Caco-2 (cell line): ENCODE results near the gene PXT1. TPM values are rescaled to one million over a fixed set of nuclear protein-coding genes. Genes with fewer than 3 reads are reported as not detected.

Experiments used
- BruUV-seq: library from RNA; stranded (reverse); fragments of 400-500 nt; replicated peaks from 2 replicates; lab custom pipeline; 2021; lab: Mats Ljungman, UMichigan
- CTCF ChIA-PET: fragments of 300-600 bp; sonication (Branson Sonifier 250); formaldehyde crosslinking; loops from one replicate; lab custom pipeline; 2022; ENCODE audit warnings: antibody characterized with exemption; lab: Charles Lee
- POLR2A ChIA-PET: fragments of 300-600 bp; sonication (Branson Sonifier 250); formaldehyde crosslinking; loops from one replicate; lab custom pipeline; 2022; ENCODE audit warnings: antibody characterized with exemption; lab: Charles Lee
- DNase-seq, 2 experiments: peaks; one replicate each; pipeline versions ENCODE4 v3.0.0 to v3.0.0-alpha.2; 2020 to 2022
- H3K27me3 ChIP-seq: replicated peaks from 2 replicates; pipeline ENCODE4 v1.6.0; 2011; ENCODE audit warnings: low read length; ENCODE audit not compliant: control insufficient read depth, insufficient read depth
- H3K36me3 ChIP-seq: 2 replicates; pipeline ENCODE4 v1.5.1; 2011; ENCODE audit warnings: low read length; ENCODE audit not compliant: control insufficient read depth, insufficient read depth
- H3K4me1 ChIP-seq: fragments of 250-450 bp; sonication (Bioruptor Pico); 2 replicates; pipeline ENCODE4 v1.5.1; 2020; ENCODE audit warnings: mild to moderate bottlenecking
- H3K4me3 ChIP-seq: 2 replicates; pipeline ENCODE4 v1.5.1; 2011; ENCODE audit warnings: low read depth, mild to moderate bottlenecking, control low read depth, low read length
- H3K9me3 ChIP-seq: fragments of 250-450 bp; sonication (Bioruptor Pico); 2 replicates; pipeline ENCODE4 v1.5.1; 2020; ENCODE audit warnings: mild to moderate bottlenecking, moderate library complexity
- H3K27ac Mint-ChIP-seq: one replicate; pipeline ENCODE4 v1.8.0; 2022; ENCODE audit warnings: mixed read lengths; ENCODE audit not compliant: unreplicated experiment
- H3K27me3 Mint-ChIP-seq: one replicate; pipeline ENCODE4 v1.8.0; 2022; ENCODE audit warnings: mixed read lengths; ENCODE audit not compliant: insufficient read depth, unreplicated experiment
- H3K36me3 Mint-ChIP-seq: one replicate; pipeline ENCODE4 v1.8.0; 2022; ENCODE audit warnings: mild to moderate bottlenecking, mixed read lengths; ENCODE audit not compliant: insufficient read depth, unreplicated experiment
- H3K4me1 Mint-ChIP-seq: one replicate; pipeline ENCODE4 v1.8.0; 2022; ENCODE audit warnings: low read depth, mixed read lengths; ENCODE audit not compliant: unreplicated experiment
- H3K4me3 Mint-ChIP-seq: one replicate; pipeline ENCODE4 v1.8.0; 2022; ENCODE audit warnings: mild to moderate bottlenecking, moderate library complexity, mixed read lengths; ENCODE audit not compliant: unreplicated experiment
- H3K9me3 Mint-ChIP-seq: one replicate; pipeline ENCODE4 v1.8.0; 2022; ENCODE audit warnings: mixed read lengths; ENCODE audit not compliant: unreplicated experiment
- CTCF ChIP-seq, 2 experiments: fragments of 200-600 bp in 1 of 2; IDR thresholded peaks; 1 replicate in 1 of 2; 2 replicates in 1 of 2; pipeline versions ENCODE4 v1.5.1 to v1.8.0; 2011 to 2022; ENCODE audit warnings: antibody characterized with exemption in 1 of 2, control low read depth in 1 of 2, inconsistent platforms in 1 of 2, low read depth in 1 of 2, low read length in 1 of 2, mild to moderate bottlenecking in 1 of 2, moderate library complexity in 1 of 2; ENCODE audit not compliant: insufficient read depth in 1 of 2, severe bottlenecking in 1 of 2, unreplicated experiment in 1 of 2
- intact Hi-C: fragments of 100-400 bp; cut with micrococcal nuclease; formaldehyde crosslinking; loops from one replicate; pipeline ENCODE4 v1.10.0; 2022; ENCODE audit not compliant: unreplicated experiment
- total RNA-seq: library from RNA; stranded (reverse); gene quantifications from 2 replicates; pipeline ENCODE4 v1.2.3, GENCODE V29; 2022

PXT1 gene
- total RNA-seq, 1 experiment from 2014 or later, result not detected

- H3K27me3 Mint-ChIP-seq, result peaks cover 5% of the 10 kb centered on the region
- H3K36me3 Mint-ChIP-seq, result no peaks in the 10 kb centered on the region
- no peak overlapping the region for H3K27ac Mint-ChIP-seq
- Histone ChIP-seq H3K4me3 (no peak overlapping the region), H3K9me3 (no peaks in the 10 kb centered on the region), H3K27me3 (no peaks in the 10 kb centered on the region), H3K36me3 (no peaks in the 10 kb centered on the region), H3K4me1 (no peaks in the 10 kb centered on the region)
- intact Hi-C loops, result no loop called here
- no TSS peak for BruUV-seq
- H3K9me3 Mint-ChIP-seq, result no peaks in the 10 kb centered on the region
- no peak overlapping the region for H3K4me3 Mint-ChIP-seq
- DNase-seq, result no peak
- ChIA-PET POLR2A (no interaction called here), CTCF (no interaction called here)
- peaks cover 7% of the 10 kb centered on the region for H3K4me1 Mint-ChIP-seq
- TF ChIP-seq CTCF (IDR thresholded peaks at IDR 0.05; ENCODE audit: insufficient read depth in 1 of 2, low read depth in 1 of 2, low read length in 1 of 2, severe bottlenecking in 1 of 2, unreplicated experiment in 1 of 2), result no peak
These were observed 67.7 kb downstream of the PXT1 start for GRCh38 chr6:36374972-36375371.

- POLR2A ChIA-PET, result no interaction called here
- Histone ChIP-seq H3K36me3 (no peaks in the 10 kb centered on the region), H3K27me3 (no peaks in the 10 kb centered on the region), H3K4me3 (no peak overlapping the region), H3K9me3 (no peaks in the 10 kb centered on the region), H3K4me1 (no peaks in the 10 kb centered on the region)
- Mint-ChIP-seq H3K4me1 (peaks cover 7% of the 10 kb centered on the region), H3K36me3 (no peaks in the 10 kb centered on the region), H3K27ac (no peak overlapping the region), H3K27me3 (peaks cover 5% of the 10 kb centered on the region), H3K4me3 (no peak overlapping the region), H3K9me3 (no peaks in the 10 kb centered on the region)
- no peak for DNase-seq
- intact Hi-C loops, result no loop called here
- BruUV-seq, result no TSS peak
- CTCF ChIA-PET, result no interaction called here
- TF ChIP-seq CTCF (IDR thresholded peaks at IDR 0.05; ENCODE audit: insufficient read depth in 1 of 2, low read depth in 1 of 2, low read length in 1 of 2, severe bottlenecking in 1 of 2, unreplicated experiment in 1 of 2), result no peak
These were observed 68.5 kb downstream of the PXT1 start for GRCh38 chr6:36374194-36374593.

GRCh38 chr6:36373368-36374019 lies 69.2 kb downstream of the PXT1 start:
- no peaks in the 10 kb centered on the region for H3K36me3 Mint-ChIP-seq
- ChIA-PET CTCF (no interaction called here), POLR2A (no interaction called here)
- no peak overlapping the region for H3K4me3 Mint-ChIP-seq
- Histone ChIP-seq H3K4me3 (no peak overlapping the region), H3K27me3 (no peaks in the 10 kb centered on the region), H3K36me3 (no peaks in the 10 kb centered on the region), H3K4me1 (no peaks in the 10 kb centered on the region), H3K9me3 (no peaks in the 10 kb centered on the region)
- DNase-seq, result no peak
- peaks cover 5% of the 10 kb centered on the region for H3K27me3 Mint-ChIP-seq
- H3K4me1 Mint-ChIP-seq, result peaks cover 7% of the 10 kb centered on the region
- intact Hi-C loops, result no loop called here
- no peak overlapping the region for H3K27ac Mint-ChIP-seq
- no TSS peak for BruUV-seq
- TF ChIP-seq CTCF (IDR thresholded peaks at IDR 0.05; ENCODE audit: insufficient read depth in 1 of 2, low read depth in 1 of 2, low read length in 1 of 2, severe bottlenecking in 1 of 2, unreplicated experiment in 1 of 2), result no peak
- H3K9me3 Mint-ChIP-seq, result no peaks in the 10 kb centered on the region
